ENCODE measurements around the gene OR5B21.

The OR5B21 gene

GRCh38 chr11:58493676-58494075 is 14.2 kb downstream of the OR5B21 start:
- DNase-seq (ENCODE audit: low spot score) = no peak

GRCh38 chr11:58490827-58491226 is 17.1 kb downstream of the OR5B21 start:
- DNase-seq (ENCODE audit: low spot score) = no peak

DNA sequence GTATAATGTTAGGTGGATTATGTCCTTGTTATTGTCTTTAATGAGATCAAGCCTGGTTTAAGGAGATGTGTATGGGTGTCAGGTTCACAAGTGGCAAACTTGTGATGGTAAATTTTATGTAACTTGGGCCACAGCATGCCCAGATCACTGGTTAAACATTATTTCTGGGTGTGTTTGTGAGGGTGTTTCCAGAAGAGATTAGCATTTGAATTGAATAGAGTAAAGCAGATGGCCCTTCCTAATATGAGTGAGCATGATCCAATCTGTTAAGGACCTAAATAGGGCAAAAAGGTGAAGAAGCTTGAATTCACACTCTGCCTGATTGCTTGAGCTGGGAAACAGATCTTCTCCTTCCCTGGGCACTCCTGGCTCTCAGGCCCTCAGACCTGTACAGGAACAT is 20.7 kb downstream of the OR5B21 start:
- no peak for DNase-seq (ENCODE audit: low spot score)

DNA sequence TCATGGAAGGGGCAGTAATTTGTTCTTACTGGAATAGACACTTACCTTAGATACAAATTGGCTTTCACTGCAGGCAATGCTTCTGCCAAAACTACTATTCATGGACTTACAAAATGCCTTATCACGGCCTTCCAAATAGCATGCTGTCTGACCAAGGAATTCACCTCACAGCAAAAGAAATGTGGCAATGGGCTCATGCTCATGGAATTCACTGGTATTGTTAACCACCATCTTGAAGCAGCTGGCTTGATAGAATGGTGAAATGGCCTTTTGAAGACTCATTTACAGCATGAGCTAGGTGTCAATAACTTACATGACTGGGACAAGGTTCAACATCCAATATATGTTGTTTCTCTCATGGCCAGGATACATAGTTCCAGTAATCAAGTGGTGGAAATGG is 21.9 kb downstream of the OR5B21 start:
- no peak for DNase-seq (ENCODE audit: low spot score)

DNA sequence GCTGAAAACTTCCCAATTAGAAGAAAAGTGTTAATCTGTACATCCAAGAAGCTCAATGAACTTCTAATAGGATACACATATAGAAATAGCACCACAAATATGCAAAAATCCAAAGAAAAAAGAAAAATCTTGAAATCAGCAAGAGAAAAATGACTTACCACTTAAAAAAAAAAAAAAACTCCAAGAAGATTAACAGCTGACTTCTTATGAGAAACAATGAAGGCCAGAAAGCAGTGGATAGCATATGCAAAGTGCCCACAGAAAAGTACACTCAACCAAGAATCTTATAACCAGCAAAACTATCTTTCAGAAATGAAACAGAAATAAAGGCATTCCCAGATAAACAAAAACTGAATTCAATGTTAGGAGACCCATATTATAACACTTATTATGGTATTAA is 36.0 kb downstream of the OR5B21 start:
- DNase-seq (ENCODE audit: low spot score) = no peak

DNA sequence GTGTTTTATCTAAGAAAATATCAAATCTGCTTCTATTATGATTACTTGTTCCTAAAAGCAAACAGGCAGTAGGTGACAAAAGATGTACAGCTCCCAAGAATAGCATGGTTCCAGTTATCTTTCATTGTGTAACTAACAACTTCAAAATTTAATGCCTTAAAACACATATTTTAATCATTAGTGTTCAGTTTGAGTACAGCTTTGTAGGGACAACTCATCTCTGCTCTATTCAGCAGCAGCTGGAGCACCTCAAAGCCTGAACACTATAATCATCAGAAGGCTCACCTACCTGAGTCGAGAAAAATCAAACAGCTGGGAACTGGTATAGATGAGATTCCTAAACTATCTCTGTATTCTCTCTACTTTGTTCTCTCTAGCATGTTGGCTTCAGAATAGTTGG is 41.6 kb downstream of the OR5B21 start:
- no peak for DNase-seq (ENCODE audit: low spot score)

DNA sequence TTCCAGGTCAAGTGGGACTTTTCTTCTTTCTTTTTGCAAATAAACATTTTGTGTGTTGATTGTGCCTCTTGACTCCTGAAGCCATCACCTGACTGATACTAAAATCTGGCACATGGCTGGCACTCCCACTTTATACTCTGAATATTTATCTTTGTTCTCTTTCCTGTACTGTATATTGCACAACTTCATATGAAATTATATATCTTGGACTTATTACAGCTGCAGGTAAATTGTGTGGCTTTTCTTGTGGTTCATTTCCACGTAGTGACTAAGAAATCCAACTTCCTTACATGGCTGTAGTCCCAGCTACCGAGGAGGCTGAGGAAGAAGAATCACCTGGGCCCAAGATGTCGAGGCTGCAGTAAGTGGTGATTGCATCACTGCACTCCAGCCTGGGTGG is 42.2 kb downstream of the OR5B21 start:
- no peak for DNase-seq (ENCODE audit: low spot score)
